Lung (tissue), 16 donors: ENCODE data around the gene CELA3B. TPM values are rescaled to one million over a fixed set of nuclear protein-coding genes. Genes with fewer than 3 reads are reported as not detected.
A peak's percentile ranks its signal among the peaks of the same experiment; 100 is the strongest.
"Not testable (repeated sequence)": the region's sequence is repeated elsewhere in the genome, so short reads cannot be mapped to it uniquely, and the experiment has no call there.

Source experiments
- ATAC-seq: fragments of 200-7000 bp; cut with Tn5 transposase; one replicate; pipeline ENCODE4 v1.9.1; 2020; ENCODE audit warnings: moderate number of reproducible peaks; ENCODE audit not compliant: insufficient read depth, low FRiP score
- DNase-seq, 3 donors: peaks; one replicate each; pipeline ENCODE4 v3.0.0-alpha.2; 2013 to 2017
- H3K27ac ChIP-seq, 2 donors: one replicate each; pipeline ENCODE4 v1.5.1; 2013; ENCODE audit warnings: mild to moderate bottlenecking in 2 of 2, moderate library complexity in 2 of 2, control low read depth in 1 of 2, inconsistent platforms in 1 of 2, low read depth in 1 of 2, low read length in 1 of 2
- H3K27me3 ChIP-seq, 3 donors: one replicate each; pipeline ENCODE4 v1.5.1; 2013; ENCODE audit warnings: low read length in 2 of 3; ENCODE audit not compliant: control insufficient read depth in 3 of 3, insufficient read depth in 3 of 3
- H3K36me3 ChIP-seq, 4 donors: one replicate each; pipeline ENCODE4 v1.5.1; 2013; ENCODE audit warnings: low read length in 4 of 4, mild to moderate bottlenecking in 1 of 4, moderate library complexity in 1 of 4; ENCODE audit not compliant: control insufficient read depth in 4 of 4, insufficient read depth in 4 of 4
- H3K4me1 ChIP-seq, 5 donors: one replicate each; pipeline ENCODE4 v1.5.1; 2013; ENCODE audit warnings: low read length in 5 of 5, mild to moderate bottlenecking in 2 of 5, moderate library complexity in 1 of 5; ENCODE audit not compliant: control insufficient read depth in 5 of 5, insufficient read depth in 5 of 5
- H3K4me3 ChIP-seq: one replicate; pipeline ENCODE4 v1.5.1; 2013; ENCODE audit warnings: mild to moderate bottlenecking, control low read depth, moderate library complexity
- H3K9ac ChIP-seq, 2 donors: one replicate each; pipeline ENCODE4 v1.5.1; 2013; ENCODE audit warnings: low read length in 2 of 2, control low read depth in 1 of 2; ENCODE audit not compliant: insufficient read depth in 1 of 2
- H3K9me3 ChIP-seq, 4 donors: one replicate each; pipeline ENCODE4 v1.5.1; 2013; ENCODE audit warnings: low read length in 3 of 4, mild to moderate bottlenecking in 1 of 4, moderate library complexity in 1 of 4; ENCODE audit not compliant: control insufficient read depth in 4 of 4, insufficient read depth in 3 of 4
- WGBS, 2 donors: extraction: QIAGEN DNeasy Blood & Tissue Kit; methylation state at CpG; one replicate each; pipeline ENCODE4 v1.1.7; 2013; 5-methylcytosine and 5-hydroxymethylcytosine counted together
- long read RNA-seq, 5 donors: transcript quantifications; one replicate each; lab custom pipeline, GENCODE V29; 2026
- polyA plus RNA-seq, 2 donors: library from polyadenylated mRNA; stranded (reverse); fragments of 200-250 nt; gene quantifications; one replicate each; pipeline ENCODE4 v1.2.1, GENCODE V29; 2013
- total RNA-seq, 2 donors: library from RNA; depleted of rRNA in 1 of 2; stranded (reverse); fragments of >200 nt in 1 of 2; gene quantifications; one replicate each; pipeline ENCODE4 v1.2.1, GENCODE V29; 2014 to 2021
- TF ChIP-seq, protein P1 (sequence below): IDR thresholded peaks from 2 replicates; pipeline ENCODE4 v1.5.1; 2012; ENCODE audit warnings: mild to moderate bottlenecking; ENCODE audit errors: control extremely low read depth, extremely low read depth
- donor health status: control.
- donor health status: control.
- donor health status: Bipolar disorder and iron deficiency.
- donor health status: healthy.
- donor health status: DM: yes; HTN: yes; CAD: no.

CELA3B gene
- total RNA-seq, result 1 to 10 TPM in 1 of 2 donors, not detected in 1; 6.7 TPM
- under 1 TPM; 0.18 to 0.37 TPM for polyA plus RNA-seq
- long read RNA-seq, donor 1, result 0 reads
- long read RNA-seq, donor 2, result 0 reads
- long read RNA-seq, donor 3, result 0 reads
- long read RNA-seq, donor 4, result 0 reads
- long read RNA-seq, donor 5, result 0 reads

DNA sequence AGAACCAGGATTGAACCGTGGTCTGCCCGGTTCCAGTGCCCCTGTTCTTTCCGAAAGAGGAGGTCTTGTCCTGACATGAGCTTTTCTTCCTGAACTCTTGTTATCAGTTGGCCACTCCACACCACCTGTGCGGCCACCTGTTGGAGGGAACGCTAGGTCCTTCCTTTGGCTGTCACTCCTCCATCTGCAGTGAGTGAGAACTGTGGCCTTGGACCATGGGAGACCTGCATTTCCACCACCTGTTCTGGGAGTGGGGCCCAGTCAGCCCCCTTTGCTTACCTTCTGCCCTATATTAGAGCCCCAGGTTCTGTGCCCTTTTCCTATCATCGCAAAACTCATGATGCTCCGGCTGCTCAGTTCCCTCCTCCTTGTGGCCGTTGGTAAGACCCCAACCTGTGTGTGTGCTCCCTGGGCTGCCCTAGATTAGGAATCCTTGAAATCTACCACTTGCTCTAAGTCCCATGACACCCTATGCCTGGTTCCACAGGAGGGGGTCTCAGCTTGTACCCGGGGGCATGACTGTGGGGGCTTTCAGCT, at the start of gene CELA3B:
CELA3B (plus strand) TSS at position 320 of the 537 bp plus-strand sequence; CDS start at position 338, 18 bp downstream.
- H3K4me1 ChIP-seq, H3K36me3 ChIP-seq, H3K9me3 ChIP-seq, DNase-seq, H3K9ac ChIP-seq, H3K4me3 ChIP-seq, ATAC-seq, H3K27ac ChIP-seq, H3K27me3 ChIP-seq: not testable (repeated sequence)
- WGBS, 2 donors, result 90 to 96% methylated on average over 8 to 9 of the region's 9 CpGs

- Histone ChIP-seq H3K4me3 (no peak overlapping the region), H3K27ac (peak overlapping the region; percentile 60 to 91), H3K27me3 (no peaks in the 10 kb centered on the region), H3K9me3 (no peaks in the 10 kb centered on the region), H3K4me1 (peaks cover 11 to 49% (median 32%) of the 10 kb centered on the region in 5 donors), H3K36me3 (peaks cover 0 to 4% (median 0%) of the 10 kb centered on the region in 4 donors), H3K9ac (no peak overlapping the region)
- TF ChIP-seq, protein P1, sequence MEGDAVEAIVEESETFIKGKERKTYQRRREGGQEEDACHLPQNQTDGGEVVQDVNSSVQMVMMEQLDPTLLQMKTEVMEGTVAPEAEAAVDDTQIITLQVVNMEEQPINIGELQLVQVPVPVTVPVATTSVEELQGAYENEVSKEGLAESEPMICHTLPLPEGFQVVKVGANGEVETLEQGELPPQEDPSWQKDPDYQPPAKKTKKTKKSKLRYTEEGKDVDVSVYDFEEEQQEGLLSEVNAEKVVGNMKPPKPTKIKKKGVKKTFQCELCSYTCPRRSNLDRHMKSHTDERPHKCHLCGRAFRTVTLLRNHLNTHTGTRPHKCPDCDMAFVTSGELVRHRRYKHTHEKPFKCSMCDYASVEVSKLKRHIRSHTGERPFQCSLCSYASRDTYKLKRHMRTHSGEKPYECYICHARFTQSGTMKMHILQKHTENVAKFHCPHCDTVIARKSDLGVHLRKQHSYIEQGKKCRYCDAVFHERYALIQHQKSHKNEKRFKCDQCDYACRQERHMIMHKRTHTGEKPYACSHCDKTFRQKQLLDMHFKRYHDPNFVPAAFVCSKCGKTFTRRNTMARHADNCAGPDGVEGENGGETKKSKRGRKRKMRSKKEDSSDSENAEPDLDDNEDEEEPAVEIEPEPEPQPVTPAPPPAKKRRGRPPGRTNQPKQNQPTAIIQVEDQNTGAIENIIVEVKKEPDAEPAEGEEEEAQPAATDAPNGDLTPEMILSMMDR, result no peak
- no peak for ATAC-seq
- DNase-seq, result no peak
- 67 to 77% methylated on average over 12 of the region's 12 CpGs for WGBS, 2 donors
These were observed 49.1 kb upstream of the CELA3B start for GRCh38 chr1:21927533-21928237.

GRCh38 chr1:21930080-21930571, 46.7 kb upstream of the CELA3B start:
- Histone ChIP-seq H3K4me1 (peaks cover 11 to 46% (median 31%) of the 10 kb centered on the region in 5 donors), H3K36me3 (peaks cover 0 to 4% (median 0%) of the 10 kb centered on the region in 4 donors), H3K9me3 (no peaks in the 10 kb centered on the region), H3K9ac (no peak overlapping the region), H3K27me3 (no peaks in the 10 kb centered on the region), H3K4me3 (no peak overlapping the region), H3K27ac (peak overlapping the region; percentile 26 to 95)
- 64 to 72% methylated on average over 8 of the region's 8 CpGs for WGBS, 2 donors
- TF ChIP-seq, protein P1, result no peak
- no peak for DNase-seq
- no peak for ATAC-seq

DNA sequence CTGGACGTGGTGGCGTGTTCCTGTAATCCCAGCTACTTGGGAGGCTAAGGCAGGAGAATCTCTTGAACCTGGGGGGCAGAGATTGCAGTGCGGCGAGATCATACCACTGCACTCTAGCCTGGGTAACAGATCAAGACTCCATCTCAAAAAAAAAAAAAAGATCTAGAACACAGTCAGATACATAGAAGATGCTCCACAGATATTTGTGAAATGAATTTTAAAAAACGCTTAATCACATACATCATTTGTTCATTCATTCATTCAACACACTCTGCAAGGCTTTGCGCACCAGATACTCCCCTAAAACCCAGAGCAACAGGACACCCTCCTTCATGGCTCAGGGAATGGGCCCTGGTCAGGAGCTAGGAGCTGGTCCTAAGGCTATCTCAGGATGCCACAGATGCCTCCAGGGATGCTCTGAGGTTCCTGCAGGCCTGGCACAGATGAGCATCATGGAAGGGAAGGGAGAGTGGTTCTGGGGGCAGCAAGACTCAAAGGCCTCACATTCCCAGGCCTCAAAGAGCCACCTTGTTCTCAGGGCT, 46.1 kb upstream of the CELA3B start:
- DNase-seq (no peak), ATAC-seq (no peak)
- H3K4me1 ChIP-seq, result peaks cover 11 to 42% (median 32%) of the 10 kb centered on the region in 5 donors
- 90 to 92% methylated on average over 6 of the region's 6 CpGs for WGBS, 2 donors
- no peaks in the 10 kb centered on the region for H3K9me3 ChIP-seq
- H3K9ac ChIP-seq, result no peak overlapping the region
- peak overlapping the region; percentile 95 for H3K27ac ChIP-seq
- H3K4me3 ChIP-seq, result no peak overlapping the region
- H3K36me3 ChIP-seq, result peaks cover 0 to 4% (median 0%) of the 10 kb centered on the region in 4 donors
- TF ChIP-seq, protein P1, result no peak
- no peaks in the 10 kb centered on the region for H3K27me3 ChIP-seq
